HG02678 (cell line): ENCODE data around the gene ONECUT3.
"Not testable (repeated sequence)": the region's sequence is repeated elsewhere in the genome, so short reads cannot be mapped to it uniquely, and the experiment has no call there.

Experiments used
- ATAC-seq: cut with Tn5 transposase; IDR thresholded peaks from one replicate; pipeline ENCODE4 v1.9.1; 2021; ENCODE audit warnings: mild to moderate bottlenecking, moderate library complexity; ENCODE audit not compliant: unreplicated experiment

Gene ONECUT3

GRCh38 chr19:1752757-1753728, at the start of gene ONECUT3:
TSS of gene ONECUT3 (plus strand) at chr19:1753506. CDS start at chr19:1753663, 157 bp downstream.
- no peak for ATAC-seq

DNA sequence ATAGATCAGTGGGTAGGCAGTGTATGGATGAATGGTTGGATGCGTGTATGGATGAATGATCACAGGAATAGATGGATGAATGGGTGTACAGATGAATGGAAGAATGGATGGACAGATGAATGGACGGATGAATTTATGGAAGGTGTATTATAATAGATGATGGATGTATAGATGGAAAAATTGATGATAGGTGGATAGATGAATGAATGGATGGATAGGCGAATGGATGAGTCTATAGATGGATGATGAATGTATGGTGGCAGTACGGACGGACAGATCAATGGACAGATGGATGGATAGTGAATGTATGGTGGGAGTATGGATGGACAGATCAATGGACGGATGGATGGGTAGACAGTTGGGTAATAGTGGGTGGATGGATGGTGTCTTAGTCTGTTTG, 49.0 kb upstream of the ONECUT3 start:
- no peak for ATAC-seq

- no peak for ATAC-seq
These were observed 47.9 kb upstream of the ONECUT3 start for GRCh38 chr19:1705367-1705766.

- not testable (repeated sequence) for ATAC-seq
These were observed 46.7 kb upstream of the ONECUT3 start for GRCh38 chr19:1706646-1707045.

GRCh38 chr19:1707240-1707639, 46.1 kb upstream of the ONECUT3 start:
- no peak for ATAC-seq

- ATAC-seq = no peak
These were observed 40.1 kb upstream of the ONECUT3 start for GRCh38 chr19:1713170-1713569.

- no peak for ATAC-seq
These were observed 37.8 kb upstream of the ONECUT3 start for GRCh38 chr19:1715540-1715939.

GRCh38 chr19:1717200-1717969, 35.9 kb upstream of the ONECUT3 start:
- ATAC-seq = no peak

- ATAC-seq = no peak
These were observed 35.4 kb upstream of the ONECUT3 start for GRCh38 chr19:1717970-1718264.

DNA sequence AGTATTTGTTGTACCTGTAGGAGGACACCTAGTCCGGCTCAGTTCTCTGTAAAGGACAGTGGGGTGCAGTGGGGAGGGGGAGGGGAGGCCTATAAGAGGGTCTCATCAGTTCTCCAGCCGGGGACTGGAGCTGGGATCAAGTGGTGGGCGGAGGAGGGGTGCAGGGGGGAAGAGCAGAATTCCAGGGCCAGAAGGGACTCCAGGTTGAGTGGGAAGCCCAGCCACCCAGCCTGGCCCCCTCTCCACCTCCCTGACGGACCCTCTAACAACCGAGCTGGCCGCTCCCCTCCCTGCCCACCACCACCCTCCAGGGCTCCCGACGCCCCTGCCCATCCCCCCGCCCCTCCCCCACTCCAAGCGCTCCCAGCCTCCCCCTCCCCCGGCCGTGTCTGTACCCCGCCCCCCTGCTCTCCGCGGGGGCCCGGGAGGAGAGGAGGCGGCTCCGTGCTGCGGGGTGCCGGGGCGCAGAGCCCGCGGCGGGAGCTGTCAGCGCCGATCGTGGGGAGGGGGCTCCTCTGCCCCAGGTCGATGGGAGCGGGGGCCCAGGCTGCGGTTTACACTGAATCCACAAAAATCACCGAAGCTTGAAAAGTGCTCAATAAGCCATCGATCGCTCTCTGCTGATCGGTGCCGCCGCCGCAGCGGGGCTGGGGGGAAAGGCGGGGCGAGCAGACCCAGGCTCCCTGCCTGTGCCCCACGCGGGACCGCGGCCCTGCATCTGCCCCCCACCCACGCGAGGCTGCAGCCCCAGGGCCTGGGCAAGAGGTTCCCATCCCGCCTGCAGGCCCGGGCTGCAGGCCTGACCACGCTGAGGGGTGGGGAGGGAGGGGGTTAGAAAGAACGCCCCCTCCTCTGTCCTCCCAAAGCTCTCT, 34.6 kb upstream of the ONECUT3 start:
- ATAC-seq = no peak

DNA sequence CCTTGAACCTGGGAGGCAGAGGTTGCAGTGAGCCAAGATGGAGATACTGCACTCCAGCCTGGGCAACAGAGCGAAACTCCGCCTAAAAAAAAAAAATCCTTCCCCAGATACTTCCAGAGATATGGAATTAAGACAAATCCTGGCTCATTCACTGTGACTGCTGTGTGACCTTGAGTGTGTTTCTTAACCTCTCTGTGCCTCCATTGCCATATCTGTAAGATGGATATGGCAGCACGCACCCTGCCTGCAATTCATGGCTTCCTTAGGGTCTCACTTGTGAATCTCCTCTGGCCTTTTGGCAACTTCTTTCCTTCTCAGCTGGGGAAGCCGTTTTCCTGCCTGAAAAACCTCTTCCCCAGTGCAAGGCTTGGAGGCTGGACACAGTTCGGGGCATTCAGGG, 33.8 kb upstream of the ONECUT3 start:
- no peak for ATAC-seq

- no peak for ATAC-seq
These were observed 33.1 kb upstream of the ONECUT3 start for GRCh38 chr19:1720237-1720636.

- no peak for ATAC-seq
These were observed 27.9 kb upstream of the ONECUT3 start for GRCh38 chr19:1725100-1726064.

- no peak for ATAC-seq
These were observed 24.3 kb upstream of the ONECUT3 start for GRCh38 chr19:1728816-1729567.

DNA sequence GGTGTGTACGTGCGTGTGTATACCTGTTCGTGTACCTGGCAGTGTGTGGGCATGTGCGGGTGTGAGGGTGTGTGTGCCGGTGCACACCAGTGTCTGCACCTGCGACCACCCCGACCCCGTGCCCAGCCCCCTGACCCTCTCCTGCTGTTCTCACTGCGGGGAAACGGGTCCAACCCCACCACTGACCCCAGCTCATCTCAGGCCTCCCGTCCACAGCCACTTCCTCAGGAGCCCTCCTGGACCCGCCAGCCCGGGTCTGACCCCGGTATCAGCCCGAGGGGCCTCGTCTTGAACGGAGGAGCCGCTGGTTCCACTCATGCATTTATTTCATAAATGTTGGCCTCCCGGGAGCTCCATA, 23.8 kb upstream of the ONECUT3 start:
- ATAC-seq = no peak

GRCh38 chr19:1730157-1730556, 23.1 kb upstream of the ONECUT3 start:
- no peak for ATAC-seq

DNA sequence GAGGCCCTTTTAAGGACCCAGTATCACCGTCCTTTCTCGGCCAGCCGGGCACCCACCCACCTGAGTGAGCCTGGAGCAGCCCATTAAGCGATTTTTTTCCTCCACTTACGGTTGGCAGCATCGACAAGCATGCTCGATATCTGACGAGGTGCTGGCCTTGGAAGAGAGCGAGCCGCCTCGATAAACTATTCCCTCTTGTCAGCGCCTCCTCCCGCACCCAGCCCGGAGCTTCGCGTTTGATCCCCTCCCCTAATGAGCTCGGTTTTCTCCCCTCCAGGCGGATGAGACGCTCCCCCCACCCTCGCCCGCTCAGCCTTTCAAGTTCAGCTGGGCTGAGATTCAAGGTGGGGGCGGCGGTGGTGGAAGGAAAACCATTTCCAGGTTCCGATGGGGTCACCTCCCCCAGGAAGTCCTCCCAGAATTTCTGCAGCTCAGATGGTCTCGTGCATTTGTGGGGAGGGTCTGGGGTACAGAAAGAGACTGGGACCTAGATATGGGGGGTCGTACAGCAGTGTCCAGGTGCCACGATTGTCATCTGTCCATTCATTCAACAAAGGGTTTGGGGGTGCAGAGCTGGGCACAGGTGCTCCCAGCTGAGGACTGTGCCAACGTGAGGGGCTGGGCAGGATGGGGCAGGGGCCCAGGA, 18.9 kb upstream of the ONECUT3 start:
- ATAC-seq = no peak

- no peak for ATAC-seq
These were observed 17.0 kb upstream of the ONECUT3 start for GRCh38 chr19:1736280-1736679.

GRCh38 chr19:1736927-1737326, 16.4 kb upstream of the ONECUT3 start:
- no peak for ATAC-seq
